ENCODE data around the gene SORCS3.

Gene SORCS3

GRCh38 chr10:105112862-105113261 is 471.8 kb downstream of the SORCS3 start:
- no peak overlapping the region for H3K4me3 ChIP-seq (ENCODE audit: low read depth, low read length)
- DNase-seq (ENCODE audit: low read depth) = no peak
- TF ChIP-seq CTCF (conservative IDR thresholded peaks at IDR 0.05; ENCODE audit: low read depth, low read length) = no peak

DNA sequence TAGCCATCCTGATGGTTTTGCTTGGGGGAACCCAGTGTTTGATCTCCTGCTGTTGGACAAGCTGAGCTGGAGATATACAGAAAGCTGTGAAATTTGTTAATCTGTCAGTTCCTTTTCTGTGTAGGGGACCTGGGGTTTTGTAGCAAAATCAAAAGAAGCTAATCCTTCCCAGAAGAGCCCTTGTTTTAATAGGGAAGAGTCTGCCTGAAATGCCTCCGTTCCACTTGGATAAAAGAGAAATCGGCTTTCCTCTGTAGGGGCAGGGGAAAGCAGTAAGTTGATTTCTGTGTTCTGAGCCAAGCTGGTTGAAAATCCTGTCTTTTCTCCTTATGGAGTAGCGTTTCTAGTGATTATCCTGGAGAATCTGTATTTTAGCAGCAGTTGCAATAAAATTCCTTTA is 472.6 kb downstream of the SORCS3 start:
- no peak for DNase-seq (ENCODE audit: low read depth)
- TF ChIP-seq CTCF (conservative IDR thresholded peaks at IDR 0.05; ENCODE audit: low read depth, low read length) = no peak
- no peak overlapping the region for H3K4me3 ChIP-seq (ENCODE audit: low read depth, low read length)

- no peak for TF ChIP-seq CTCF (conservative IDR thresholded peaks at IDR 0.05; ENCODE audit: low read depth, low read length)
- no peak for DNase-seq (ENCODE audit: low read depth)
- H3K4me3 ChIP-seq (ENCODE audit: low read depth, low read length) = no peak overlapping the region
These were observed 480.7 kb downstream of the SORCS3 start for GRCh38 chr10:105121743-105122142.

- no peak for DNase-seq (ENCODE audit: low read depth)
- H3K4me3 ChIP-seq (ENCODE audit: low read depth, low read length) = no peak overlapping the region
- TF ChIP-seq CTCF (conservative IDR thresholded peaks at IDR 0.05; ENCODE audit: low read depth, low read length) = no peak
These were observed 487.0 kb downstream of the SORCS3 start for GRCh38 chr10:105128111-105128510.

DNA sequence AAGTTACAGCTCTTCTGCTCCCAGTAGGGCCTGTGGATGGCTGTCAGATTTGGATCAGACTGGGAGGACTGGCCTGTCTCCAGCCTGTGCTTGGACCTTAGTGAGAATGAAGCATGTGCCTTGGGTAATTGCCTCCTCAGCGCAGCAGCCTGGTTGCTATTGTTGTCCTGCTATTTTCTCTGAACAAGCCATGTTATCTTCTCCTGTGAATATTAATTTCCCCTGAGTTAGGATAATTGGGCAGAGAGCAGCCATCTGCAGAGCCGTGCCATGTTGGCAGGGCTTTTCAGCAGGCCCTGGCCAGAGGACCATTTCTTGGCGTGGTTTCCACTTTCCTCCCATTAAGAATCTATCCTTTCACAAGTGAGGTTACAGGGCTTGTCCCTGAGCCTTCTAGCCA is 497.3 kb downstream of the SORCS3 start:
- H3K4me3 ChIP-seq (ENCODE audit: low read depth, low read length) = no peak overlapping the region
- no peak for TF ChIP-seq CTCF (conservative IDR thresholded peaks at IDR 0.05; ENCODE audit: low read depth, low read length)
- no peak for DNase-seq (ENCODE audit: low read depth)

DNA sequence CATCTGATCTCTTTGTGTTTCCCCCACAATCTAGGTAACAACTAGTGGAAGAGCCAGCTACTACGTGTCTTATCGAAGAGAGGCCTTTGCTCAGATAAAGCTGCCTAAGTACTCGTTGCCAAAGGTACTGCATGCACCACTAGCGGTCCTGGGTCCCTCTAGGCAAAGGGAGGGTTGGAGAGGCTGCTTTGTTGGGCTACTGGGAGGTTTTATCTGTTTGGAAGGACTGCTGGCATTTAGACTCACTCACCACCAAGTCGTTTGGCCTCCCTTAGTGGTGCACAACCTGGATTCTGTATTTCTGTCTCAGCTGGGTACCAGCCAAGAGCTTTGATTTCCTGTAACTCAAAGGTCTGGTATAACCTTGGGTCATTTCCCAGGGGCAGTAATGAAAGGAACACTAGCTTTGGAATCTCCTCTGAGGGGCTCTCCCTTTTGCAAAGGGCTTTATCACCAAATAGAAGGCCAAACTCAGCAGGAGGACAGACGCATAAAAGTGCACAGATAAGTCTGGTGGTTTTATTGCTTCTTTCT is 498.3 kb downstream of the SORCS3 start:
- no peak overlapping the region for H3K4me3 ChIP-seq (ENCODE audit: low read depth, low read length)
- TF ChIP-seq CTCF (conservative IDR thresholded peaks at IDR 0.05; ENCODE audit: low read depth, low read length) = no peak
- DNase-seq (ENCODE audit: low read depth) = no peak

GRCh38 chr10:105140600-105140999 is 499.5 kb downstream of the SORCS3 start:
- no peak for DNase-seq (ENCODE audit: low read depth)
- TF ChIP-seq CTCF (conservative IDR thresholded peaks at IDR 0.05; ENCODE audit: low read depth, low read length) = no peak
- H3K4me3 ChIP-seq (ENCODE audit: low read depth, low read length) = no peak overlapping the region
